WTC11 (cell line): ENCODE measurements around the gene ARSB. TPM values are rescaled to one million over a fixed set of nuclear protein-coding genes. Genes with fewer than 3 reads are reported as not detected.

ENCODE experiments used
- ATAC-seq: fragments of 200-7000 bp; cut with Tn5 transposase; 2 replicates; pipeline ENCODE4 v1.10.0; 2021; ENCODE audit warnings: mild to moderate bottlenecking, moderate library complexity
- CTCF ChIA-PET: fragments of 300-600 bp; sonication (Branson Sonifier 250); formaldehyde crosslinking; loops from one replicate; lab custom pipeline; 2021; ENCODE audit warnings: antibody characterized with exemption; lab: Charles Lee
- POLR2A ChIA-PET: fragments of 350-600 bp; sonication (Branson Sonifier 250); formaldehyde crosslinking; loops from one replicate; lab custom pipeline; 2021; ENCODE audit warnings: antibody characterized with exemption; lab: Charles Lee
- DNase-seq: peaks from one replicate; pipeline ENCODE4 v3.0.0; 2021; ENCODE audit warnings: low spot score
- H3K27ac Mint-ChIP-seq: 2 replicates; pipeline ENCODE4 v1.8.0; 2021; ENCODE audit warnings: mixed read lengths
- H3K27me3 Mint-ChIP-seq: 2 replicates; pipeline ENCODE4 v1.8.0; 2021; ENCODE audit warnings: low read depth, mild to moderate bottlenecking, moderate library complexity, mixed read lengths
- H3K36me3 Mint-ChIP-seq: 2 replicates; pipeline ENCODE4 v1.8.0; 2021; ENCODE audit warnings: mixed read lengths
- H3K4me1 Mint-ChIP-seq: 2 replicates; pipeline ENCODE4 v1.8.0; 2022; ENCODE audit warnings: mixed read lengths
- H3K4me3 Mint-ChIP-seq: 2 replicates; pipeline ENCODE4 v1.8.0; 2021; ENCODE audit warnings: mild to moderate bottlenecking, moderate library complexity, mixed read lengths
- H3K9me3 Mint-ChIP-seq: 2 replicates; pipeline ENCODE4 v1.8.0; 2021; ENCODE audit warnings: mixed read lengths
- E2F4 ChIP-seq: sonication (generic); formaldehyde crosslinking; IDR thresholded peaks from 2 replicates; pipeline ENCODE4 v1.8.1; 2022; ENCODE audit warnings: low read depth, mild to moderate bottlenecking, moderate library complexity, missing genetic modification reagents, borderline replicate concordance
- E2F5 ChIP-seq: sonication (generic); formaldehyde crosslinking; IDR thresholded peaks from 2 replicates; pipeline ENCODE4 v1.8.1; 2022; ENCODE audit warnings: mild to moderate bottlenecking, moderate library complexity, missing genetic modification reagents
- ESRRA ChIP-seq: sonication (generic); formaldehyde crosslinking; IDR thresholded peaks from 2 replicates; pipeline ENCODE4 v1.8.1; 2022; ENCODE audit warnings: mild to moderate bottlenecking, missing genetic modification reagents, borderline replicate concordance
- FOXJ3 ChIP-seq: sonication (generic); formaldehyde crosslinking; IDR thresholded peaks from 2 replicates; pipeline ENCODE4 v1.9.0; 2021; ENCODE audit warnings: missing genetic modification reagents, mild to moderate bottlenecking, borderline replicate concordance
- FOXP4 ChIP-seq: sonication (generic); formaldehyde crosslinking; IDR thresholded peaks from 2 replicates; pipeline ENCODE4 v1.8.0; 2022; ENCODE audit warnings: mild to moderate bottlenecking, missing genetic modification reagents
- GTF2I ChIP-seq: fragments of 250-450 bp; sonication (Bioruptor Pico); conservative IDR thresholded peaks from 2 replicates; pipeline ENCODE4 v1.4.0; 2021; ENCODE audit warnings: mild to moderate bottlenecking
- HMGA2 ChIP-seq: fragments of 250-450 bp; sonication (Bioruptor Pico); IDR thresholded peaks from 2 replicates; pipeline ENCODE4 v1.4.0; 2021; ENCODE audit warnings: mild to moderate bottlenecking, moderate library complexity
- IRF2 ChIP-seq: sonication (generic); formaldehyde crosslinking; IDR thresholded peaks from 2 replicates; pipeline ENCODE4 v1.8.0; 2022; ENCODE audit warnings: low read depth, missing genetic modification reagents, borderline replicate concordance
- JUN ChIP-seq: sonication (generic); formaldehyde crosslinking; IDR thresholded peaks from 2 replicates; pipeline ENCODE4 v1.8.0; 2023; ENCODE audit warnings: mild to moderate bottlenecking, missing genetic modification reagents
- MLX ChIP-seq: sonication (generic); formaldehyde crosslinking; IDR thresholded peaks from 2 replicates; pipeline ENCODE4 v1.8.1; 2023; ENCODE audit warnings: mild to moderate bottlenecking, missing genetic modification reagents, moderate library complexity
- NR3C1 ChIP-seq: sonication (generic); formaldehyde crosslinking; conservative IDR thresholded peaks from 2 replicates; pipeline ENCODE4 v1.8.1; 2023; ENCODE audit warnings: low read depth, mild to moderate bottlenecking, missing genetic modification reagents
- TP53 ChIP-seq: sonication (generic); formaldehyde crosslinking; IDR thresholded peaks from 2 replicates; pipeline ENCODE4 v1.8.1; 2023; ENCODE audit warnings: mild to moderate bottlenecking, missing genetic modification reagents
- ZBTB21 ChIP-seq: sonication (generic); formaldehyde crosslinking; IDR thresholded peaks from 2 replicates; pipeline ENCODE4 v1.8.1; 2023; ENCODE audit warnings: mild to moderate bottlenecking, missing genetic modification reagents, borderline replicate concordance
- ZMAT4 ChIP-seq: fragments of 250-450 bp; sonication (Bioruptor Pico); IDR thresholded peaks from 2 replicates; pipeline ENCODE4 v1.9.0; 2021; ENCODE audit warnings: mild to moderate bottlenecking
- ZNF219 ChIP-seq: sonication (generic); formaldehyde crosslinking; IDR thresholded peaks from 2 replicates; pipeline ENCODE4 v1.8.0; 2023; ENCODE audit warnings: missing genetic modification reagents, mild to moderate bottlenecking, borderline replicate concordance
- ZNF396 ChIP-seq: fragments of 250-450 bp; sonication (Bioruptor Pico); IDR thresholded peaks from 2 replicates; pipeline ENCODE4 v1.8.0; 2021; ENCODE audit warnings: mild to moderate bottlenecking, moderate library complexity, borderline replicate concordance
- ZNF512 ChIP-seq: sonication (generic); formaldehyde crosslinking; IDR thresholded peaks from 2 replicates; pipeline ENCODE4 v1.8.1; 2022; ENCODE audit warnings: missing genetic modification reagents, borderline replicate concordance
- total RNA-seq: library from RNA; stranded (reverse); gene quantifications from 3 replicates; pipeline ENCODE4 v1.2.3, GENCODE V29; 2021
- TF ChIP-seq, protein P1 (sequence below): sonication (generic); formaldehyde crosslinking; conservative IDR thresholded peaks from 2 replicates; pipeline ENCODE4 v1.8.1; 2022; ENCODE audit warnings: mild to moderate bottlenecking, missing genetic modification reagents
- TF ChIP-seq, protein P2 (sequence below): sonication (generic); formaldehyde crosslinking; IDR thresholded peaks from 2 replicates; pipeline ENCODE4 v1.8.0; 2022; ENCODE audit warnings: mild to moderate bottlenecking, missing genetic modification reagents
- TF ChIP-seq, protein P3 (sequence below): sonication (generic); formaldehyde crosslinking; IDR thresholded peaks from 2 replicates; pipeline ENCODE4 v1.8.0; 2022; ENCODE audit warnings: mild to moderate bottlenecking, missing genetic modification reagents
- TF ChIP-seq, protein P4 (sequence below): sonication (generic); formaldehyde crosslinking; IDR thresholded peaks from 2 replicates; pipeline ENCODE4 v1.8.1; 2023; ENCODE audit warnings: mild to moderate bottlenecking, missing genetic modification reagents

ARSB gene
- total RNA-seq, 1 experiment from 2014 or later = 9.7 TPM

DNA sequence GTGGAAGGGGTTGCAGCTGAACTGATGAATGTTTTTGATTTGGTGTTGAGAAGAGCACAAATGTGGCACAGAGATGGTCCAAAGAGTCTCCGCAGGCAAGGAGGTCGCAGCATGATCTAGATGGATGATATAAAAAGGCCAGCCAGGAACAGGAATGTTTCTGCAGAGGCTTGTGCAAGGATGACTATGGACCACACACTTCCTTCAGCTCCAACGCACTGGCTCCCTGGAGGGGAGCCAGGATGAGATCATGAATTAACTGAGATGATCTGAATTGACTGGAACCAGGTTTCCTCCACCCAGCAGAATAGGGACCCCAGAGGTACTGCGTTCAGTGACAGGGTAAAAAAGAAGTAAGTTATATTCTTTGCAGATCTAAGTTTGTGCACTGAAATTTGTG, 89.0 kb downstream of the ARSB start (continued):
- TF ChIP-seq E2F4 (CRISPR knock-in tag) = no peak
- TF ChIP-seq, all 79 proteins: peak for 0

- no peak for TF ChIP-seq FOXP4 (CRISPR knock-in tag)
- no peak for TF ChIP-seq MLX
- no peak for TF ChIP-seq ESRRA (CRISPR knock-in tag)
- TF ChIP-seq E2F5 (CRISPR knock-in tag) = no peak
- TF ChIP-seq ZNF512 (CRISPR knock-in tag) = no peak
- no peaks in the 10 kb centered on the region for H3K27me3 Mint-ChIP-seq
- H3K4me1 Mint-ChIP-seq = peaks cover 2% of the 10 kb centered on the region
- no peak overlapping the region for H3K4me3 Mint-ChIP-seq
- no peaks in the 10 kb centered on the region for H3K36me3 Mint-ChIP-seq
- DNase-seq (no peak), ATAC-seq (no peak)
- no peak overlapping the region for H3K27ac Mint-ChIP-seq
- no peaks in the 10 kb centered on the region for H3K9me3 Mint-ChIP-seq
- POLR2A ChIA-PET = no interaction called here
- CTCF ChIA-PET = interaction anchor here (1.1 kb wide), 1 partner anchor 9 kb away, joined by 5 read pairs; no protein-coding TSS in a partner anchor
These were observed 89.5 kb downstream of the ARSB start for GRCh38 chr5:78895616-78896015.

GRCh38 chr5:78893940-78894677, 91.0 kb downstream of the ARSB start:
- Mint-ChIP-seq H3K4me1 (0 out of 2 replicates have a peak, but pooled peaks cover under 1% of the 10 kb centered on the region), H3K27me3 (no peaks in the 10 kb centered on the region), H3K36me3 (no peaks in the 10 kb centered on the region), H3K4me3 (no peak overlapping the region), H3K27ac (no peak overlapping the region), H3K9me3 (no peaks in the 10 kb centered on the region)
- CTCF ChIA-PET = no interaction called here
- no peak for DNase-seq
- POLR2A ChIA-PET = no interaction called here
- no peak for ATAC-seq
- TF ChIP-seq GTF2I (CRISPR knock-in tag) (no peak), FOXJ3 (no peak), TP53 (no peak), ZMAT4 (CRISPR knock-in tag) (no peak), IRF2 (CRISPR knock-in tag) (no peak), HMGA2 (CRISPR knock-in tag) (no peak), ZBTB21 (CRISPR knock-in tag) (no peak), ZNF219 (CRISPR knock-in tag) (no peak), JUN (CRISPR knock-in tag) (no peak), ZNF396 (CRISPR knock-in tag) (no peak), NR3C1 (CRISPR knock-in tag) (no peak)
- TF ChIP-seq, protein P1, sequence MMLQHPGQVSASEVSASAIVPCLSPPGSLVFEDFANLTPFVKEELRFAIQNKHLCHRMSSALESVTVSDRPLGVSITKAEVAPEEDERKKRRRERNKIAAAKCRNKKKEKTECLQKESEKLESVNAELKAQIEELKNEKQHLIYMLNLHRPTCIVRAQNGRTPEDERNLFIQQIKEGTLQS = no peak
- TF ChIP-seq, protein P2, sequence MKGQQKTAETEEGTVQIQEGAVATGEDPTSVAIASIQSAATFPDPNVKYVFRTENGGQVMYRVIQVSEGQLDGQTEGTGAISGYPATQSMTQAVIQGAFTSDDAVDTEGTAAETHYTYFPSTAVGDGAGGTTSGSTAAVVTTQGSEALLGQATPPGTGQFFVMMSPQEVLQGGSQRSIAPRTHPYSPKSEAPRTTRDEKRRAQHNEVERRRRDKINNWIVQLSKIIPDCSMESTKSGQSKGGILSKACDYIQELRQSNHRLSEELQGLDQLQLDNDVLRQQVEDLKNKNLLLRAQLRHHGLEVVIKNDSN (CRISPR knock-in tag) = no peak
- TF ChIP-seq, protein P3, sequence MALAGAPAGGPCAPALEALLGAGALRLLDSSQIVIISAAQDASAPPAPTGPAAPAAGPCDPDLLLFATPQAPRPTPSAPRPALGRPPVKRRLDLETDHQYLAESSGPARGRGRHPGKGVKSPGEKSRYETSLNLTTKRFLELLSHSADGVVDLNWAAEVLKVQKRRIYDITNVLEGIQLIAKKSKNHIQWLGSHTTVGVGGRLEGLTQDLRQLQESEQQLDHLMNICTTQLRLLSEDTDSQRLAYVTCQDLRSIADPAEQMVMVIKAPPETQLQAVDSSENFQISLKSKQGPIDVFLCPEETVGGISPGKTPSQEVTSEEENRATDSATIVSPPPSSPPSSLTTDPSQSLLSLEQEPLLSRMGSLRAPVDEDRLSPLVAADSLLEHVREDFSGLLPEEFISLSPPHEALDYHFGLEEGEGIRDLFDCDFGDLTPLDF (CRISPR knock-in tag) = no peak
- TF ChIP-seq, protein P4, sequence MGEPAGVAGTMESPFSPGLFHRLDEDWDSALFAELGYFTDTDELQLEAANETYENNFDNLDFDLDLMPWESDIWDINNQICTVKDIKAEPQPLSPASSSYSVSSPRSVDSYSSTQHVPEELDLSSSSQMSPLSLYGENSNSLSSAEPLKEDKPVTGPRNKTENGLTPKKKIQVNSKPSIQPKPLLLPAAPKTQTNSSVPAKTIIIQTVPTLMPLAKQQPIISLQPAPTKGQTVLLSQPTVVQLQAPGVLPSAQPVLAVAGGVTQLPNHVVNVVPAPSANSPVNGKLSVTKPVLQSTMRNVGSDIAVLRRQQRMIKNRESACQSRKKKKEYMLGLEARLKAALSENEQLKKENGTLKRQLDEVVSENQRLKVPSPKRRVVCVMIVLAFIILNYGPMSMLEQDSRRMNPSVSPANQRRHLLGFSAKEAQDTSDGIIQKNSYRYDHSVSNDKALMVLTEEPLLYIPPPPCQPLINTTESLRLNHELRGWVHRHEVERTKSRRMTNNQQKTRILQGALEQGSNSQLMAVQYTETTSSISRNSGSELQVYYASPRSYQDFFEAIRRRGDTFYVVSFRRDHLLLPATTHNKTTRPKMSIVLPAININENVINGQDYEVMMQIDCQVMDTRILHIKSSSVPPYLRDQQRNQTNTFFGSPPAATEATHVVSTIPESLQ (CRISPR knock-in tag) = no peak
